NK-92 (cell line): ENCODE results near the gene KIAA2012.
"Not testable (repeated sequence)": the region's sequence is repeated elsewhere in the genome, so short reads cannot be mapped to it uniquely, and the experiment has no call there.

Source experiments
- DNase-seq: peaks from one replicate; lab custom pipeline; 2025; ENCODE audit not compliant: unreplicated experiment; lab: John Stamatoyannopoulos, UW

The KIAA2012 gene

GRCh38 chr2:202114291-202114690 is 41.2 kb downstream of the KIAA2012 start:
- DNase-seq: no peak

GRCh38 chr2:202114795-202115194 is 41.7 kb downstream of the KIAA2012 start:
- no peak for DNase-seq

- no peak for DNase-seq
These were observed 42.5 kb downstream of the KIAA2012 start for GRCh38 chr2:202115479-202115971.

- DNase-seq: no peak
These were observed 43.6 kb downstream of the KIAA2012 start for GRCh38 chr2:202116691-202117090.

GRCh38 chr2:202118168-202118567 is 45.1 kb downstream of the KIAA2012 start:
- no peak for DNase-seq

GRCh38 chr2:202120828-202121227 is 47.8 kb downstream of the KIAA2012 start:
- DNase-seq: no peak

- DNase-seq: no peak
These were observed 48.6 kb downstream of the KIAA2012 start for GRCh38 chr2:202121532-202122162.

GRCh38 chr2:202122163-202122540 is 49.1 kb downstream of the KIAA2012 start:
- no peak for DNase-seq

- DNase-seq: no peak
These were observed 50.1 kb downstream of the KIAA2012 start for GRCh38 chr2:202122980-202123720.

- DNase-seq: no peak
These were observed 51.2 kb downstream of the KIAA2012 start for GRCh38 chr2:202124286-202124685.

GRCh38 chr2:202127687-202128331 is 54.8 kb downstream of the KIAA2012 start:
- DNase-seq: no peak

- DNase-seq: no peak
These were observed 56.8 kb downstream of the KIAA2012 start for GRCh38 chr2:202129841-202130240.

GRCh38 chr2:202133200-202133908 is 60.3 kb downstream of the KIAA2012 start:
- DNase-seq: no peak

- no peak for DNase-seq
These were observed 60.8 kb downstream of the KIAA2012 start for GRCh38 chr2:202133909-202134265.

GRCh38 chr2:202135091-202135874 is 62.2 kb downstream of the KIAA2012 start:
- DNase-seq: no peak

GRCh38 chr2:202136039-202136438 is 63.0 kb downstream of the KIAA2012 start:
- DNase-seq: not testable (repeated sequence)

GRCh38 chr2:202136526-202136925 is 63.5 kb downstream of the KIAA2012 start:
- DNase-seq: no peak

- no peak for DNase-seq
These were observed 67.6 kb downstream of the KIAA2012 start for GRCh38 chr2:202140522-202141252.

- DNase-seq: no peak
These were observed 68.4 kb downstream of the KIAA2012 start for GRCh38 chr2:202141329-202141947.

GRCh38 chr2:202142540-202142939 is 69.5 kb downstream of the KIAA2012 start:
- no peak for DNase-seq
